Endometrial microvascular endothelial cells (primary cell): ENCODE results near the gene PEX6. TPM values are rescaled to one million over a fixed set of nuclear protein-coding genes. Genes with fewer than 3 reads are reported as not detected.
"Not testable (repeated sequence)": the region's sequence is repeated elsewhere in the genome, so short reads cannot be mapped to it uniquely, and the experiment has no call there.

Experiments used
- in situ Hi-C: cut with HindIII; loops from 2 replicates; pipeline ENCODE4 v1.10.0; 2017; ENCODE audit warnings: low sequenced_read_pairs, low pct_unique_long_range_greater_than_20kb; ENCODE audit errors: inconsistent ontology term
- total RNA-seq: library from RNA; depleted of rRNA; stranded (reverse); fragments of >200 nt; gene quantifications from one replicate; pipeline ENCODE4 v1.2.3, GENCODE V29; 2015; ENCODE audit errors: inconsistent ontology term

The PEX6 gene
- total RNA-seq, 1 donor from 2014 or later = 12.2 TPM

- in situ Hi-C loops = no loop called here
Measured at GRCh38 chr6:43006251-43006650, 27.3 kb upstream of the PEX6 start.

- in situ Hi-C loops = no loop called here
Measured at GRCh38 chr6:43005844-43006243, 26.9 kb upstream of the PEX6 start.

GRCh38 chr6:43001843-43002242 is 22.9 kb upstream of the PEX6 start:
- in situ Hi-C loops = no loop called here

GRCh38 chr6:42998205-42998604 is 19.2 kb upstream of the PEX6 start:
- in situ Hi-C loops = not testable (repeated sequence)

DNA sequence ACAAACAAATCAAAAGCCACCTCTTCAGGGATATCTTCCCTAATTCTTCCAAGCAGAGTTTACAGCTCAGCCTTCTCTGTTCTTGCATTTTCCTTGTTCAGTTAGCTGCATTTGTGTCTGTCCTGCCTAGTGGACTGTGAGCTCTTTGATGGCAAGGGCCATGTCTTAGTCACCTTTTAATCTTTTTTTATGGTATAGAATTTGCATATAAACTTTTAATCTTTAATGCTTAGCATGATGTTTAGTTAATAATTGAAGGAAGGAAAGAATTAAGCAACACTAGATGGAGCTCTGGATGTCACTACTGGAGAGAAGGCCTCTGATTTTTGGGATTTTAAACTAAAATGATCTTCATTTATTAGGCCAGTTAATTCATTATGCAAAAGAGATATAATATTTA is 17.5 kb upstream of the PEX6 start:
- in situ Hi-C loops = no loop called here

DNA sequence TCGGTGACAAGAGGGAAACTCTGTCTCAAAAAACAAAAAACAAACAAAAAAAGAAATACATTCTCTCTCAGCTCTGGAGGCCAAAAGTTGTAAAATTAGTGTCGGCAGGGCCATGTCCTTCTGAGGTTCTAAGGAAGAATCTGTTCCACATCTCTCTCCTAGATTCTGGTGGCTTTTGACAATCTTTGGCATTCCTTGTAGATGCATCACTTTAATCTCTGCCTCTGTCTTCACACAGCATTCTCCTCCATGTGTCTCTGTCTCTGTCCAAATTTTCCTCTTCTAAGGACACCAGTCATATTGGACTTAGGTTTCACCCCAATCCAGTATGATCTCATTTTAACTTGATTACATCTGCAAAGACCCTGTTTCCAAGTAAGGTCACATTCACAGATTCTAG is 14.5 kb upstream of the PEX6 start:
- in situ Hi-C loops = no loop called here

DNA sequence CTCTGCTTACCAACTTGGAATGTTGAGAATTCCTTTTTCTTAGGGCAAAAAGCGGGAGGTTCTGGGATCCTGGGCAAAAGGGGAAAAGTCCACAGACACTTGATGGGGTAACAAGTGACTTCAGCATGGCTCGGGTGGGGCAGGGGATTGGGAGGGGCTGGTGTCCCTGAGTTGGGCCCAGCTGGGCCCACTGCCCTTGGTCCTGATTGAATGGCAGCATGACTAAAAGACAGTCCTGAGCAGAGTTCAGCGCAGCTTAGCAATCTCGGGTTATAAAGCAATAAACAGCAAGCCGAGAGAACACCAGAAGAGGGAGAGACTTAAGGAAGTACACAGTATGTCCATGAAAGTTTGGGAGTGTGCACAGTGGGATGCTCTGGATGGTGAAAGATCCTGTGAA is 10.9 kb upstream of the PEX6 start:
- in situ Hi-C loops = no loop called here

GRCh38 chr6:42988486-42989020 is 9.6 kb upstream of the PEX6 start:
- in situ Hi-C loops = no loop called here

GRCh38 chr6:42987533-42988451 is 8.8 kb upstream of the PEX6 start:
- in situ Hi-C loops = no loop called here

DNA sequence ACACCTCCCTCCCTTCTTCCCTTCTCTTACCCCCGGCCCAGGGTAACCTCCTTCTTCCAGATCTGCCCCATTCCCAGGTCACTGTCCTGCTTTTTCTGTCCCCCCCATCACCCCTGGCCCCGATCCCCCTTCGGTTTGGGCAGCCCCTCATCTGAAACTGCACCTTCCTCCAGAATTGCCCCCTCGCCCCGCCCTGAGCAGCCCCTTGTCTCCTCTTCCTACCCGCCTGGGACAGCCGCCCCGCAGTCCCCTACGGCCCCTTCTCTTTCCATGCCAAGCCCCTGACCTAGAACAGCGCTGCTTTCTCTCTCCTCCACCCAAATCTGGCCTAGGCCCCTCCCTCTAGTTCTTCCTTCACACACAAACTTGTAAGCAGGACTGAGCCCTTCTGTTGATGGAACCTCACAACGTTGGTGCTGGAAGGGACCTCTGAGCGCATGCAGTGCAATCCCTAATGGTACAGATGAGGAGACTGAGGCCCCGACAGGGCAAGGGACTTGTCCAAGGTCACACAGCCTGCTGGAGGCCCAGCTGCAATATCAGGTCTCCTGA is 6.0 kb upstream of the PEX6 start:
- in situ Hi-C loops = no loop called here

DNA sequence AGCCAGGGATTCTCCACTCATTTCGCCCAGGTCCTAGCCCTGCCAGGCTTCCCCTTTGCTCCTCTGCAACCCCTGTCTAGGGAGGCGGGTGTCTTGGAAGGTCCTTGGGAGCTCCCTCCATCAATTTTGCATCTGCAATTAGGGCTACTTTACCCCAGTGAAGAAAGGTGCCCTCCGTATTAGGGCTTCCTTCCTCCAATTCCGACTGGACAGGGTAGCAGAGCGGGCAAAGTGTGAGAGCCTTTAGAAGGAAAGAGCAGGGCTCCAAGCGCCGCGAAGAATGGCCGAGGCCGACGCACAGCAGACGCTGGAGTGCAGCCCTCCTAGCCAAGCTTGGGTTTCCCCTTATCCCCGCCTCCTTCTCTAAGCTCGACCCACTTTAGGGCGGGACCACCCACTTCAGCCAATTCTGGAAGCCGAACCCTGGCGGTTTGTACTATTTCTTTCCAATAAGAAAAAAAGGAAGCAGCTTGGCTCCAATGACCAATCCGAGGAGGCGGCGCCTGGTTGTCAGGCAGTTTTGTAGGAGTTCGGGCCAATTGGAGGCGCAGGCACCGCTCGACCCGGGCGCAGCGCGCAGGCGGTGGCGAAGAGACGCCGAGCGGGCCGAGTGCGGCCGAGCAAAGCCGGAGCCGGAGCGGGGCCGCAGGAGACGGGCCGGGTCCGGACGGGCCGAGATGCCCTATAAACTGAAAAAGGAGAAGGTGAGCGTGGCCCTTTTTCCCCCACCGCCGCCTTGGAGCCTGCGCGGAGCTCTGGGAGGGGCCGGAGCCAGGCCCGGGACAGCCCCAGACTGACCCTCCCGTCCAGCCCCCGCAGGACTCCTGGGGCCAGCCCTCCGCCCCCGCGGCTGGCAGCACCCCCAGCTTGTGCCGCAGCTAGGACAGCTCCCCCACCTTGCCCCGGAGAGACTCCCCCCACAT is 5.3 kb upstream of the PEX6 start, which contains the start of gene PPP2R5D:
TSS of gene PPP2R5D (plus strand) at position 570 of the 923 bp plus-strand sequence. CDS start at position 678, 108 bp downstream.
- in situ Hi-C loops = no loop called here

DNA sequence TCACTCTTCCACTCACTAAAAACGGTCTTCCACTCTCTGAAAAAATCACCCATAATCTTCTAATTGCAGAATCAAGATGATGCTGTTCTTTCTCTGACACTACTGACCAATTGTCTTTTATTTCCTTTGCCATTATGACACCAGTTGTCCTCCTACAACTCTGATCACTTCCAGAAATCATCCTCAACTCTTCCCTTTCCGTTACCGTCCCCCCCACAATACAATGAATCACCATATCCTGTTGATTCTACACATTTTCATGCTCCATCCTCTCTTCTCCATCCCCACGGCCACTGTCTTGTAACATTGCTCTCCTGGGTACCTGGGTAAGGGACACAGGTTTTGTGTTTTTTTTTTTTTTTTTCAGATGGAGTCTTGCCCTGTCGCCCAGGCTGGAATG is 2.9 kb upstream of the PEX6 start:
- in situ Hi-C loops = no loop called here

GRCh38 chr6:42979523-42980177 is 669 bp upstream of the PEX6 start:
- in situ Hi-C loops = no loop called here

DNA sequence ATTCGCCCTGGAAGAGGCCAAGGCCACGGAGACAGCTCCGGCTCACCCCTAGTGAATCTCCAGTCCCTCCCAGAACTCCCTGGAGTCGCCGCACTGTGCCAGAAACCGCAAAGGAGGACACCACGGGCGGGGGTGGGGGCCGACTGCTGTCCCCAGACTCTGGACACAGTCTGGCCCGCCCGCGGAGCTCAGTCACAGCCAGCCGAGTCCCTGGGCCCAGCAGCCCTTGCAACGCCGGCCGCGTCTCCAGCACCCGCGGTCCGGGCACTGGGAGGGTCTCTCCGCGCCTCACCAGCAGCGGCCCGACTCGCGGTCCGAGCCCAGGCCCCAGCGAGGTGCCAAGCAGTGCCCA is 518 bp downstream of the PEX6 start:
- in situ Hi-C loops = no loop called here

DNA sequence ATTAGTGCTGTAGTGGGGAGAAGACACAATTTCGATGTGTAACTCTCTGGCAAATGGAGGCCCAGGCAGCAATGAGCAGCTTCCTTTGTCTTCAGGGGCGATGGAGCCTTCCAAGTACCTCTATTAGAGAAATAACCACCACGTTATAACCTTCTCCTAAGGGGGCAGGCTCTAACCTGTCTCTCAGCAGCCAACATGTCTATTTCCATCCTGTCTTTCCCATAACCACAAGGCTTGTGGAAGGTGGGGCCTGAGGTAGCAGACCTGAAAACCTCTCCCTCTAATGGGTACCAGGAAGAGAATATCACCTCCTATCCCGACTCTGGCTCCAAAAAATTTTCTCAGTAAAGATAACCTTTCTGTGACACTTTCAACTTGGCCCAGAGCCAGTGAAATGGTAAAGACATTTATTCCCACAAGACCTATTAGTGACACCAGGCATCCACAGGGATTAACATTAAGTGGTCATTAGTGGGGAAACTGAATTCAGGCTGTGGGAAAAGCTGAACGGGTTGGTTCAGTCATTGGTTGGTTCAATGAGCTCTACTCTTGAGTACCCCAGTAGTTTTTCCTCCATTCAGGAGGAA is 4.0 kb downstream of the PEX6 start:
- in situ Hi-C loops = no loop called here

DNA sequence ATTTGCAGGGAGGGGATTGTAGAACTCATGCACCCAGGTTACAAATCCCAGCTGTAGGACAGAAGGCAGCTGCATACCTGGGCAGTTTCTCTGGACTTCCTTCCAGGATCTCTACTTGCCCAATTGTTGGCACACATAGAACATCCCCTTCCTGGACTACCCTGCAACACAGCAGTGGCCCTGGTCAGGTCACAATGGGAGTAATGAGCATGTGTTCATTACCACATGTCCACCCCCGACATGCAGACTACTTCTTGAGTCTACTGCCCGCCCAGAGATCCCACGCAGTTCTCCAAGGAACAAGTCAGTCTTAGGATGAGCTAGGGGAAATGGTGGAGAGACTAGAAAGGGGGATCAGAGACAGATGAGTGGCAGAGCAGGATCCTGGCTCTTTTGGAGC is 5.1 kb downstream of the PEX6 start:
- in situ Hi-C loops = no loop called here

DNA sequence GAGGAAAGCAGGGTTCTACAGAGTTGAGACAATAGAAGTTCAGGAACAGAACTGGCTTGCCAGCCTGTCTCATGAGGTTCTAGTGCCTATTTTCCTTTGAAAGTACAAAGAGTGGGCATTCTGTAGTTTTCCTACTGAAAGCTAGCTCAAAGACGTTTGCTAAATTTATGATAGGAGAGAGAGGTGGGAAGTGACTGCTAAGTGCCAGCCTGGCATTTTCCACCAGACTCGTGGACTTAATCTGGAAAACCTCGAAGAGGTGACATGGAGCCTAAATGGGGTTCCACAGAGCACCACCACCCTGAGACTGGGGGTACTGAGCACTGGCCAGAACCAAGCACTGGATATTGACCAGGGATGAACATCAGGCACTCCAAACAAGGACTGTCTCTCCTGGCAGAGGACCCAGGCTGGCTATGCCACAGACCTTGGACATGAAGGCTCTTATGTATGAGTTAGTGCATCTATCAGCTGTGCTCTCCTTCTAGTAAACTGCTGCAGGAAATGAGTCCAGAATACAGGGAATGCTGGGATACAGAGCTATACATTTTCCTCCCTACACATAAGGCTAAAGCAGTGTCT is 7.1 kb downstream of the PEX6 start:
- in situ Hi-C loops = no loop called here
